Measurements from ENCODE around the gene TMPRSS13.
"Not testable (repeated sequence)": the region's sequence is repeated elsewhere in the genome, so short reads cannot be mapped to it uniquely, and the experiment has no call there.

Gene TMPRSS13

GRCh38 chr11:117928446-117929141 lies 608 bp downstream of the TMPRSS13 start:
- no peak overlapping the region; a peak in 1 of 4 replicates for H3K4me3 ChIP-seq (ENCODE audit: low read depth in 1 of 2, low read length in 2 of 2)
- H4K20me1 ChIP-seq (ENCODE audit: insufficient read depth, low read length) = no peaks in the 10 kb centered on the region
- H2AFZ ChIP-seq (ENCODE audit: low read depth, low read length) = no peak overlapping the region
- no peaks in the 10 kb centered on the region for H3K79me2 ChIP-seq (ENCODE audit: insufficient read depth, low read length)
- DNase-seq (peak; percentile 53), ATAC-seq (ENCODE audit: insufficient read depth, low read depth) (no peak)
- H3K27ac ChIP-seq (ENCODE audit: low read length) = peak overlapping the region; percentile 99
- no peaks in the 10 kb centered on the region for H3K9me3 ChIP-seq (ENCODE audit: insufficient read depth, low read length, severe bottlenecking)
- no peaks in the 10 kb centered on the region for H3K27me3 ChIP-seq (ENCODE audit: insufficient read depth, low read length, poor library complexity)
- peak overlapping the region; percentile 54 for H3K4me2 ChIP-seq (ENCODE audit: insufficient read depth, low read length)
- TF ChIP-seq EZH2 (IDR thresholded peaks at IDR 0.05; ENCODE audit: borderline replicate concordance, low read depth, low read length, severe bottlenecking) = no peak
- peak; percentile 47 for TF ChIP-seq CTCF (IDR thresholded peaks at IDR 0.05; ENCODE audit: borderline replicate concordance, extremely low read depth, low read length, poor library complexity, severe bottlenecking)
- H3K9ac ChIP-seq (ENCODE audit: low read depth, low read length) = peak overlapping the region; percentile 58
- peaks cover 64% of the 10 kb centered on the region for H3K4me1 ChIP-seq (ENCODE audit: insufficient read depth, low read length)
- no peaks in the 10 kb centered on the region for H3K36me3 ChIP-seq (ENCODE audit: insufficient read depth, low read length)

GRCh38 chr11:117927926-117928325 lies 1.3 kb downstream of the TMPRSS13 start:
- no peak for ATAC-seq (ENCODE audit: insufficient read depth, low read depth)
- H3K36me3 ChIP-seq (ENCODE audit: insufficient read depth, low read length) = no peaks in the 10 kb centered on the region
- no peaks in the 10 kb centered on the region for H3K79me2 ChIP-seq (ENCODE audit: insufficient read depth, low read length)
- TF ChIP-seq CTCF (IDR thresholded peaks at IDR 0.05; ENCODE audit: borderline replicate concordance, extremely low read depth, low read length, poor library complexity, severe bottlenecking) (no peak), EZH2 (IDR thresholded peaks at IDR 0.05; ENCODE audit: borderline replicate concordance, low read depth, low read length, severe bottlenecking) (no peak)
- no peak overlapping the region for H3K9ac ChIP-seq (ENCODE audit: low read depth, low read length)
- no peaks in the 10 kb centered on the region for H4K20me1 ChIP-seq (ENCODE audit: insufficient read depth, low read length)
- H3K27me3 ChIP-seq (ENCODE audit: insufficient read depth, low read length, poor library complexity) = no peaks in the 10 kb centered on the region
- peak overlapping the region; percentile 99 for H3K27ac ChIP-seq (ENCODE audit: low read length)
- no peaks in the 10 kb centered on the region for H3K9me3 ChIP-seq (ENCODE audit: insufficient read depth, low read length, severe bottlenecking)
- H2AFZ ChIP-seq (ENCODE audit: low read depth, low read length) = no peak overlapping the region
- peaks cover 58% of the 10 kb centered on the region for H3K4me1 ChIP-seq (ENCODE audit: insufficient read depth, low read length)
- H3K4me2 ChIP-seq (ENCODE audit: insufficient read depth, low read length) = peak overlapping the region; percentile 54; the same call in 1 of the 2 replicates
- DNase-seq = no peak
- no peak overlapping the region for H3K4me3 ChIP-seq (ENCODE audit: low read depth in 1 of 2, low read length in 2 of 2)

- not testable (repeated sequence) for H3K4me3 ChIP-seq (ENCODE audit: low read depth in 1 of 2, low read length in 2 of 2); H3K9me3 ChIP-seq (ENCODE audit: insufficient read depth, low read length, severe bottlenecking); H3K79me2 ChIP-seq (ENCODE audit: insufficient read depth, low read length); H2AFZ ChIP-seq (ENCODE audit: low read depth, low read length); H3K27ac ChIP-seq (ENCODE audit: low read length); H4K20me1 ChIP-seq (ENCODE audit: insufficient read depth, low read length); H3K9ac ChIP-seq (ENCODE audit: low read depth, low read length); ATAC-seq (ENCODE audit: insufficient read depth, low read depth); H3K27me3 ChIP-seq (ENCODE audit: insufficient read depth, low read length, poor library complexity); H3K4me2 ChIP-seq (ENCODE audit: insufficient read depth, low read length); DNase-seq; H3K36me3 ChIP-seq (ENCODE audit: insufficient read depth, low read length)
- peaks cover 42% of the 10 kb centered on the region for H3K4me1 ChIP-seq (ENCODE audit: insufficient read depth, low read length)
These were observed 3.0 kb downstream of the TMPRSS13 start for GRCh38 chr11:117926166-117926565.

GRCh38 chr11:117925198-117925925 lies 3.8 kb downstream of the TMPRSS13 start:
- ATAC-seq (ENCODE audit: insufficient read depth, low read depth) = no peak

More at GRCh38 chr11:117925198-117925925, 3.8 kb downstream of the TMPRSS13 start:
- no peak overlapping the region for H3K4me2 ChIP-seq (ENCODE audit: insufficient read depth, low read length)
- no peak overlapping the region for H3K4me3 ChIP-seq (ENCODE audit: low read depth in 1 of 2, low read length in 2 of 2)
- TF ChIP-seq EZH2 (IDR thresholded peaks at IDR 0.05; ENCODE audit: borderline replicate concordance, low read depth, low read length, severe bottlenecking) (no peak), CTCF (IDR thresholded peaks at IDR 0.05; ENCODE audit: borderline replicate concordance, extremely low read depth, low read length, poor library complexity, severe bottlenecking) (no peak)
- H3K27me3 ChIP-seq (ENCODE audit: insufficient read depth, low read length, poor library complexity) = no peaks in the 10 kb centered on the region
- no peaks in the 10 kb centered on the region for H3K9me3 ChIP-seq (ENCODE audit: insufficient read depth, low read length, severe bottlenecking)
- H2AFZ ChIP-seq (ENCODE audit: low read depth, low read length) = no peak overlapping the region
- H4K20me1 ChIP-seq (ENCODE audit: insufficient read depth, low read length) = no peaks in the 10 kb centered on the region
- DNase-seq = no peak
- H3K27ac ChIP-seq (ENCODE audit: low read length) = peak overlapping the region; percentile 20; the same call in 1 of the 2 replicates
- no peak overlapping the region for H3K9ac ChIP-seq (ENCODE audit: low read depth, low read length)
- H3K4me1 ChIP-seq (ENCODE audit: insufficient read depth, low read length) = peaks cover 34% of the 10 kb centered on the region
- H3K79me2 ChIP-seq (ENCODE audit: insufficient read depth, low read length) = no peaks in the 10 kb centered on the region
- no peaks in the 10 kb centered on the region for H3K36me3 ChIP-seq (ENCODE audit: insufficient read depth, low read length)
